ENCODE measurements around the gene ATP8A1. TPM values are rescaled to one million over a fixed set of nuclear protein-coding genes. Genes with fewer than 3 reads are reported as not detected.
A peak's percentile ranks its signal among the peaks of the same experiment; 100 is the strongest.

Gene ATP8A1
- total and polyA plus RNA-seq, 2 donors from 2014 or later, result 4.6 to 27.4 TPM

- Histone ChIP-seq H3K36me3 (ENCODE audit: control insufficient read depth in 2 of 3, insufficient read depth in 3 of 3, low read length in 3 of 3) (no peaks in the 10 kb centered on the region), H3K27ac (ENCODE audit: low read depth in 2 of 2, low read length in 2 of 2) (peak within 1 kb of the TSS; percentile 65 to 82), H3K9ac (ENCODE audit: low read length in 3 of 3) (peak within 1 kb of the TSS; percentile 36 to 66 (median 54)), H3K4me3 (ENCODE audit: low read length in 3 of 3) (peak within 1 kb of the TSS; percentile 61 to 82 (median 71)), H3K27me3 (ENCODE audit: control insufficient read depth, insufficient read depth, low read length) (peaks cover 5% of the 10 kb centered on the region), H3K4me1 (ENCODE audit: control insufficient read depth in 2 of 3, insufficient read depth in 2 of 3, low read depth in 1 of 3, low read length in 3 of 3) (peaks cover 0 to 9% (median 4%) of the 10 kb centered on the region in 3 donors), H3K9me3 (ENCODE audit: control insufficient read depth in 2 of 3, insufficient read depth in 1 of 3, low read length in 3 of 3) (no peaks in the 10 kb centered on the region)
- intact Hi-C loops (cut with DNase I), result no loop called here
- FAIRE-seq (no peak), DNase-seq (peak; percentile 87 to 91 (median 89))
- no peak for TF ChIP-seq CTCF (IDR thresholded peaks at IDR 0.05; ENCODE audit: borderline replicate concordance, extremely low read depth, insufficient read depth)
Observed at GRCh38 chr4:42396752-42397634, 259.9 kb downstream of the ATP8A1 start, which contains the start of gene SHISA3. SHISA3 (plus strand) TSS chr4:42397488; CDS start chr4:42398057, 569 bp downstream.

- Histone ChIP-seq H3K27ac (ENCODE audit: low read depth in 2 of 2, low read length in 2 of 2) (peak overlapping the region in 1 of 2 donors; percentile 82), H3K4me3 (ENCODE audit: low read length in 3 of 3) (peak overlapping the region; percentile 59 to 71 (median 61)), H3K27me3 (ENCODE audit: control insufficient read depth, insufficient read depth, low read length) (peaks cover 5% of the 10 kb centered on the region), H3K36me3 (ENCODE audit: control insufficient read depth in 2 of 3, insufficient read depth in 3 of 3, low read length in 3 of 3) (no peaks in the 10 kb centered on the region), H3K4me1 (ENCODE audit: control insufficient read depth in 2 of 3, insufficient read depth in 2 of 3, low read depth in 1 of 3, low read length in 3 of 3) (peaks cover 3 to 9% (median 6%) of the 10 kb centered on the region in 3 donors), H3K9ac (ENCODE audit: low read length in 3 of 3) (peak overlapping the region in 2 of 3 donors; percentile 11 to 66), H3K9me3 (ENCODE audit: control insufficient read depth in 2 of 3, insufficient read depth in 1 of 3, low read length in 3 of 3) (no peaks in the 10 kb centered on the region)
- DNase-seq (peak in 3 of 5 donors; percentile 37 to 79 (median 61)), FAIRE-seq (no peak)
- TF ChIP-seq CTCF (IDR thresholded peaks at IDR 0.05; ENCODE audit: borderline replicate concordance, extremely low read depth, insufficient read depth), result no peak
- intact Hi-C loops (cut with DNase I), result no loop called here
Observed at GRCh38 chr4:42396361-42396751, 260.5 kb downstream of the ATP8A1 start.

- no peaks in the 10 kb centered on the region for H3K9me3 ChIP-seq (ENCODE audit: control insufficient read depth in 2 of 3, insufficient read depth in 1 of 3, low read length in 3 of 3)
- peaks cover 6 to 9% (median 6%) of the 10 kb centered on the region in 3 donors for H3K4me1 ChIP-seq (ENCODE audit: control insufficient read depth in 2 of 3, insufficient read depth in 2 of 3, low read depth in 1 of 3, low read length in 3 of 3)
- intact Hi-C loops (cut with DNase I), result no loop called here
- FAIRE-seq (no peak), DNase-seq (peak in 1 of 5 donors; percentile 52)
- no peak overlapping the region for H3K9ac ChIP-seq (ENCODE audit: low read length in 3 of 3)
- TF ChIP-seq CTCF (IDR thresholded peaks at IDR 0.05; ENCODE audit: borderline replicate concordance, extremely low read depth, insufficient read depth), result no peak
- H3K27me3 ChIP-seq (ENCODE audit: control insufficient read depth, insufficient read depth, low read length), result peaks cover 5% of the 10 kb centered on the region
- H3K36me3 ChIP-seq (ENCODE audit: control insufficient read depth in 2 of 3, insufficient read depth in 3 of 3, low read length in 3 of 3), result no peaks in the 10 kb centered on the region
- no peak overlapping the region for H3K4me3 ChIP-seq (ENCODE audit: low read length in 3 of 3)
- H3K27ac ChIP-seq (ENCODE audit: low read depth in 2 of 2, low read length in 2 of 2), result no peak overlapping the region
Observed at GRCh38 chr4:42395595-42395994, 261.3 kb downstream of the ATP8A1 start.
